ENCODE measurements around the gene MAB21L4. TPM values are rescaled to one million over a fixed set of nuclear protein-coding genes. Genes with fewer than 3 reads are reported as not detected.

Gene MAB21L4
- total RNA-seq, 1 experiment from 2014 or later: not detected

DNA sequence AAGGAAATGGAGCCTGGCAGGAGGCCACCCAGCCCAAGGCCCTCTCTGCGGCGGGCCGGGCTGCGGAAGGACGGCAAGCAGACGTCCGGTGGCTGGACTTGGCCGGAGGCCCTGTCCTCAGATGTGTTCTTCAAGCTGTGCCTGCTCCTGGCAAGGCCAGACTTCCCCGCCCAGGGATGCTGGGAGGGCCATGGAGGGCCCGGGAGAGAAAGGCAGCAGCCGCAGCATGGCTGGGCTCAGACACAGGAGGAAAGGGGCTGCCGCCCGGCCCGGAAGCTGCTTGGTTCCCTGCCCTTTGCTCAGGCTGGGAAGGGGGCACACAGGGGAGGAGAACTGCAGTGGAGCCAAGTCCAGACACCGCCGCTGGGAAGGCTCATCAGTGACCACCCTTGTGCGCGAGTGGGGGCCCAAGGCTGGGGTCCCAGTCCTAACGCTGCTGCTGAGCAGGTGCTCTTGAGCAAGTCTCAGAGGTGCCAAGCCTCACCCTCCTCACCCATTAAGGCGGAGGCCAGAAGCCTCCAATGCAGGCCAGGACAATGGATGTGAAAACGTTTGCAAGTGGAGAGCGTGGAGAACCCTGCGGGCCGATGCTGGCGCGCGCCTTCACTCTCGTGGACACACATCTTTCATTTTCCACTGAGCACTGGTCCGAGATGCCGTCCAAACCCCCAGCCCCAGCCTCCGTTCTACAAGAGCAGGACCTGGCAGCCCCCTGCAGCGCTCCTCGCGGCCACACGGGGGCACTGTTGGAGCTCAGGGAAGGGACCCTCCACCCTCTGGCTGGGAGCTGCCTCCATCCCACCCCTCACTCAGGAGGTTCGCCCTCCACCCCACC lies 18.1 kb upstream of the MAB21L4 start:
- in situ Hi-C loops (cut with HindIII; ENCODE audit: low sequenced_read_pairs): no loop called here
- DNase-seq (ENCODE audit: low spot score): peak; percentile 89

DNA sequence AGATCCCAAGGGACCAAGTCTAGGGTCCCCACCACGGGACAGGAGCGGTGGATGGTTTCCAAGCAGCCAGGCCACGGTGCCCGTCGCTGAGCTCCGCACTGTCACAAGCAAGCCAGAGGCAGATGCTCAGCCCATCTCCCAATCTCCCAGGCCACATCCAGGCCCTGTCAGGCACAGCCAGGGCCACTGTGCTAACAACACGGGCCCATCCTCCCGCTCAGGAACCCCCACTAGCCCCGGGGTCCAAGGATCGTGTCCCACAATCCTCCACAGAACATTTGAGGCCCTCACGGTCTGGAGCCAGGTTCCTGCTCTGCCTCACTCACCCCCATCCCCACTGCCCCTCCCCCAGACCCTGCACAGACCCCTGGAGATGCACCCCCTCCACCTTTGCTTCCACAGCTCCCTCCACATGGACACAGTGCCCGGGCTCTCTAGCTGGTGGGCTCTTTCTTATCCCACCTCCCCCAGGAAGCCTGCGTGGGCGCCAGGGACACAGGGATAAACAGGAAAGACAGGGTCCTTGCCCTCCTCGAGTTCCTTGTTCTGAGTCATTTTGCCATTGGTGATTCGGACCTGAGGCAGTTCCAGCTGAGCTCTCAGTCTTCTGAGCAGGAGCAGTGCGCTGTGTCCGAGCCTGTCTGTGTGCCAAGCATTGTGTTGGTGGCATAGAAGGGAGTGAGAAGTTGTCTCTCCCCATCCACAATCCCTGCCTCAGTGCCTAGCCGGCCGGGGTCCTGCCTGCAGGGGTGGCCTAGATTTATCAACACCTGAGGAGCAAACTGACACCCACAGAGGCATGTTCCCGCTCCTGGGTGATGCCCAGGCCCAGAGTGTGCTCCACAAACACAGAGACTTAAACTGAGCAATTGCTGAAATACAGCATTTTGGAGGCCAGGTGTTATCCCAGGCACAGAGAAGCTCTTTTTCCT lies 17.2 kb upstream of the MAB21L4 start:
- DNase-seq (ENCODE audit: low spot score): no peak
- in situ Hi-C loops (cut with HindIII; ENCODE audit: low sequenced_read_pairs): no loop called here

DNA sequence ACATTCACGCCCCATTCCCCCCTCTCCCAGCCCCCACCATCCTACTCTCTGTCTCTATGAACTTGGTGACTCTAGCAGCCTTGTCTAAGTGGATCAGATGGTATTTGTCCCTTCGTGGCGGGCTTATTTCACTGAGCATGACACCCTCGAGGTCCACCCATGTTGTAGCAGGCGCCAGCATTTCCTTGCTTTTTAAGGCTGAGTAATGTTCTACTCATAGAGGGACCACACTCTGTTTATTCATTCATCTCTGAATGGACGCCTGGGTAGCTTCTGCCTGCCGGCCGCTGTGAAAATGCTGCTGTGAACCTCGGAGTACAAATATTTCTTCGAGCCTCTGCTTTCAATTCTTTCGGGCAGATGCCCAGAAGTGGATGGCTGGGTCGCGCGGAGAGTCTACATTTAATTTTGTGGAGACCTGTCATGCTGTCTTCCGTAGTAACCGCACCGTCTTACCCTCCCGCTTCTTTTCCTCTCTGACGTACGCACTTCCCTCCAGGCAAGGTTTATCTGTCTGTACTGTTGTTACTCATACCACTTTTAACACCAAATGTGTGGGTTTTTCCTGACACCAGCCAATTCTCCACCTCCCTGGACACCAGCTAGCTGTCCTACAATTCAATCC lies 15.8 kb upstream of the MAB21L4 start:
- no peak for DNase-seq (ENCODE audit: low spot score)
- in situ Hi-C loops (cut with HindIII; ENCODE audit: low sequenced_read_pairs): no loop called here

DNA sequence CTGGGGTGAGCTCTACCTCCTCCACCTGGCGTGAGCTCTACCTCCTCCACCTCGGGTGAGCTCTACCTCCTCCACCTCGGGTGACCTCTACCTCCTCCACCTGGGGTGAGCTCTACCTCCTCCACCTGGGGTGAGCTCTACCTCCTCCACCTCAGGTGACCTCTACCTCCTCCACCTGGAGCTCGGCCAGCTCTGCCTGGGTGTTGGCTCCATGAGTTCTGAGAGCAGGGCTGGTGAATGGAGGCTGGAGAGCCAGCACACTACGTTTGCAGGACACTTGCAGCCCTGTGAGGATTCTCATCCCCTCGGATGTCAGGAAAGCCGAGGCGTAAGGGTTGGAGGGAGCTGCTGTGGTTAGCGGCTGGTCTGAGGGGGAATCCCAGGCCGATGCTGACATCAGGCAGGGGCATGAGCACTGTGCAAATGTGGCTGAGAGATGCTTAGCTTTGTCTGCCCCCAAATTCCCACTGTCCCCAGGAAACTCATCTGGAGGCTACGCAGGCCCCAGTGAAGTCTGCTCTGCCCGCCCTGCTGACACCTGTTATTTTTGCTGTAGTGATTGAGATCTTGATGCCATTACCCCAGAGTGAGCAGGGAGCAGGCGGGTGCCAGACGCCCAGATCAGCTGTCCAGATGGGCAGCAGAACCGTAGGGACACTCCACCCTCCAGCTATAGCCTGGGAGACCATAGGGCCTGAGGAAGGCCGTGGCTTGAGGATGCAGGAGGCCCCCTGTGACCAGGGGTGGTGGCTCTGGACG lies 13.4 kb upstream of the MAB21L4 start:
- in situ Hi-C loops (cut with HindIII; ENCODE audit: low sequenced_read_pairs): no loop called here
- DNase-seq (ENCODE audit: low spot score): no peak

DNA sequence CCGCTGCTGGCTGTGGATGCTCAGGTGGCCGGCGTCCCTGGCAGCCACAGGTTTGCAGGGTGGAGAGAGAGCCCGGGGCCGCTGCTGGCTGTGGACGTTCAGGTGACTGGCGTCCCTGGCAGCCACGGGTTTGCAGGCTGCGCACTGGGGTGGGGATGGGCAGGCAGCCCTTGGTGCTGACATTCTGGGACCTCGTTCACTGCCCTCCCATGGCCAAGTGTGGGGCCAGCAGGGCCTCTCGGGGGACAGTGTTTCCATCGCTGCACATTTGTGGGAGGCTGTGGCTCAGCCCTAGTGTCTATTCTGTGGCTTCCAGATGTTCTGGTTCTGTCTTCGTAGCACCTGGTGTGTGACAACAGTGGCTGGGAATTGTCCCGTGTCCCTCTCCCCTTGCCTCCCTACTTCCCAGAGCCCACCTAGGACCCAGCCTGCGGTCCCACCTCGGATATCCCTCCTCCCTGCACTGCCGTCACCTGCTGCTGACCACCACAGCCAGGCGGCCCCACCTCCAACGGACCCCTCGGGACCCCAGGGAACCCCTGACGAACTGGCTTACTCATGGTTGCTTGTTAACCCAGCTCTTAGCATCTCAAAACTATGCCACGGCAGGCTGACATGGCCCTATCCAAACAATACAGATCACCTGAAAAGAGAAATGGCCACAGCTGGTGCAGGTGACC lies 11.1 kb upstream of the MAB21L4 start:
- in situ Hi-C loops (cut with HindIII; ENCODE audit: low sequenced_read_pairs): no loop called here
- no peak for DNase-seq (ENCODE audit: low spot score)

DNA sequence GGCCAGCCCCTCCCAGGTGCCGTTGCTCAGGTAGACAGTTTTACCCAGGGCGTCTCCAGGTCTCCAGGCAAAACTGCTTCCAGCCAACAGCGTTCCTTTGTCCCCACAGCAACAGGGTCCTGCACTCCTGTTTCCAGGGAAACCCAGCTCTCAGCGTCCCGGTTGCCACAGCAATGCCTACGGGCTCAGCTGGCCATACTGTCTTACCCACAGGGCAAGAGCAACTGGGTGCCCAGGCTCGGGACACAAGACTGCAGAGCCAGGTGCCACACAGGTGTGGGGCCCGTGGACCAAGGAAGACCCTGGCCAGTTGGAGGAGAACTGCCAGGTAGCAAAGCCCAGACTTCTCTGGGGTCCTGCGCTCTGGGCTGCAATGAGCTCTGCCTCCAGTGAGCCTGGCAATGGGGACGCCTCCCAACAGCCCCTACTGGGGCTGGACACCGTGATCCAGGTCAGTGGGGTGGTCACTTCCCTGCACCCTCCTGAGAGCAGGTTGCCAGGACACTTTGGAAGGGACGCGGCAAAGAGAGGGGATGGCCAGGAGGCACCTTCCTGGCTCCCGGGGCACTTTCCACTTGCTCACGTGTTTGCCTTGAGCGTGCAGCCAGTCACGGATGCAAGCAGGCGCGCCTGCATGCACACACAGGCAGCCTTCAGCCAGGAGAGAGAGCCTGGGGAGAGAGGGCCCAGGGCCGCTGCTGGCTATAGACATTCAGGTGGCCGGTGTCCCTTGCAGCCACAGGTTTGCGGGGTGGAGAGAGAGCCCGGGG lies 10.4 kb upstream of the MAB21L4 start, which contains the start of gene CROCC2:
CROCC2 (plus strand) TSS at position 196 of the 770 bp plus-strand sequence; CDS start at position 374, 178 bp downstream.
- in situ Hi-C loops (cut with HindIII; ENCODE audit: low sequenced_read_pairs): no loop called here
- peak; percentile 26 for DNase-seq (ENCODE audit: low spot score)

DNA sequence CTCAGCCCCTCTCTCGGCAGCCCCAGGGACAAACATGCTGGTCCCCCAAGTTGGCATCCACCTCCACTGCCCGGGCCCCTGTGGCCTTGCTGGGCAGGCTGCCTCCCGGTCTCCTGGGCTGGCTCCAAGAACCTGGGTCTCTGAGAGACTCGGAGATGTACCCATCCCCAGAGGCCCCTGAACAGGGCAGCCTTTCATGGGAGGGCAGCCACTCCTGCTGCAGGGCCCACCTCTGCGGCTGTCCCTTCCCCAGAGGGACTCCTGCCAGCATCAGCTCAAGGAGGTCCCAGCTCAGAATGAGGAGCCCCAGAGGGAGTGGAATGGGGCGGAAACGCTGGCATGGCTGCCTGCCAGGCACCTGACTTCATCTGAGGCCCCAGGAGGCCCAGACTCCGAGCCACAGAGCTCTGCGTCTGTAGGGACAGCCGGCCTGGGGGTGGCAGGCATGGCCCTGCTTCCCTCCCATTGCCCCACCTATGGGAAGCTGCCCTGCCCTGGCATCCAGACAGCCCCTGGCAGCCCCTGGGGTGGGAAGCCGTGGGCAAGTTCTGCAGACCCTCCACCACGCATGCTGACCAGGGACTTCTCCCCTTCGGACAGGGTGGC lies 9.3 kb upstream of the MAB21L4 start:
- in situ Hi-C loops (cut with HindIII; ENCODE audit: low sequenced_read_pairs): no loop called here

DNA sequence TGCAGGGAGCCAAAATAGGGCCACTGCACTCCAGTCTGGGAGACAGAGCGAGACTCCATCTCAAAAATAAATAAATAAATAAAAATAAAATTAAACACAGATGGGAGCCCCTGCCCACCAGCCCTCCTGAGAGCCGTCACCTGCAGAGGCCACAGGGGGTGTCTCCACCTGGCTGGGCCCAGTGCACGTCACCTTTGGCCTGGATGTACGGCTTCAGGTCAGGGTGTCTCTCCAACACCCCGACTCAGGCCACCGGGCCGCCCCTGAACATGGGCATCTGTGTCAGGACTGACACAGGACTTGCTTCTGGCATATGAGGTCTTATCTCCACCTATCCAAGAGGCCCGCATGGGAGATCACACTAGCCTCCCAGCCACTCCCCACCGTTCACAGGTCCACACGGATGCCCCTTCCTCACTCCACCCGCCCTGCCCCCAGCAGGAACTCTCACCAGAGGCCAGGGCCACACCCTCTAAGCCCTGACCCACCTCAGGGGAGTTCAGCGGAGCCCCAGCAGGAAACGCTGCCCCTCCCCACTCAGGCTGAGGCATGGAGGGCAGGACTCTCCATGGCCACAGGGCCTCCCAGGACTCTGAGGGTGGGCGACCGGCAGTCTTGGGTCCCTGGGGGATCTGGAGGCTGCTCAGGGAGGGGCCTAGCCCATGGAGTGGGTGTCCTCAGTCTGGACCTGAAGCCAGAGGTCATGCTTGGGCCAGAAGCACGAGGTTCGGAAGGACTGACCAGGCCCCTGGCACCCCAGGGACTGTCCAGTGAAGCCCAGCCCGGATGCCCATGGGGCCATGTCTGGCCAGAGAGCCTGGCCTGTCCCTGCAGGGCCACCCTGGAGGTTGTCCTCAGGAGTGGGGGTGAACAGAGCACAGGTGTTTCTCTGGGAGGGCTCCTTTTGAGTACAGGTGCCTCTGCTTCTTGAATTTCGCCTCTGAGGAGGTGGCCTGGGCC lies 8.5 kb upstream of the MAB21L4 start:
- no peak for DNase-seq (ENCODE audit: low spot score)

More for the DNA sequence above, 9.3 kb upstream of the MAB21L4 start:
- no peak for DNase-seq (ENCODE audit: low spot score)

DNA sequence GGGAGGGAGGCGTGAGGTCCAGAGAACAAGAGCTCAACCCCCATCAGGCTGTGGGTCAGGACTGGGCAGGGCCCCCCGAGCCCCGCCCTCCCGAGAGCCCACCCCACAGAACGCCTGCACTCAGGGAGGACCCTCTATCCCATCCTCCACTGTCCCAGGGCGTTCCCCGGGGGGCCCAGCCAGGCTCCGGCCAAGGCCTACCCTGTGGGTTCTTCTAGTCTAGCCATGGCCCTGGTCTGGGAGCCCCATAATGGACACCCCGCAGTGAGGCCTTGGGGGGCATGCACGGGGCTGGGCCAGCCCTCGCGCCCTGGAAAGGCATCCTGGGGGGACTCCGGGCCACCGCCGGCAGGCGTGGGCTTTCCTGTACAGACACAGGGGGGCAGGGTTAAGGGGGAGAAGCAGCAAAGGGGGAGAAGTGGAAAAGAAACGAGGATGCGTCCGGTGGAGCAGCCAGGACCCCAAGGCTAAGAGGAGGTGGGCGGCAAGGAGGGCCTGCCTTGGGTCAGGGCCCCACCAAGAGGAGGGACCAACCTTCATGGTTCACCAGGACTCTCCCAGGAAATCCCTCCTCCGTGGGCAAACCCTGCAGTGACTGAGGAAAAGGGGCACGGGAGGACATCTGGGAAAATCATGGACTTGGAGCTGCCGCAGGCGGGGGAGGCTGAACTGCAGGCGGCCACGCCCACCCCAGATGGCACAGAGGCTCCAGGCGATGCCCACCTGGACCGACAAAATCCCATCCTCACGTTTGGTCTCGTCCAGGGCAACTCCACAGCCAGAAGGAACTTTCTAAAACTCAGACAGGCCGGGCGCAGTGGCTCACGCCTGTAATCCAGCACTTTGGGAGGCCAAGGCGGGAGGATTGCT lies 7.5 kb upstream of the MAB21L4 start:
- no peak for DNase-seq (ENCODE audit: low spot score)
- in situ Hi-C loops (cut with HindIII; ENCODE audit: low sequenced_read_pairs): no loop called here

More for the DNA sequence above, 8.5 kb upstream of the MAB21L4 start:
- in situ Hi-C loops (cut with HindIII; ENCODE audit: low sequenced_read_pairs): no loop called here

DNA sequence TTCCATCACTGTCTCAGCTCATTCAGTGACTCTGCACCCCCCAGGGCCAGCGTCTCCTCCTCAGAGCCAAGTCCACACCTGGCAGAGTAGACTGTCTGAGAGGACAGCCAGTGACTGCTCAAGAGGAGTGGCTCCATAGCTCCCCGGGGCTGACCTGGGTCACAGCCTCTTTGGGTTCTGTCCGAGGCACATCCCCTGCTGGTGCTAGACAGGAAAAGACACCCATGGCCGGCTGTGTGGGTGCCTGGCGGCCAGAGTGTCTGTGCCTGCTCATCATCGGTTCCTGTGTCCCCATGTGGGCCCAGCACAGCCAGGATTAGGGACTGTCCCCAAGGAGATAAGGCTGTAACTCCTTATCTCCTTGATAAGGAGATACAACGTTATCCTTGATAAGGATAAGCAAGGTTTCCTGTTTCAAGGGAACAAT lies 6.7 kb upstream of the MAB21L4 start:
- in situ Hi-C loops (cut with HindIII; ENCODE audit: low sequenced_read_pairs): no loop called here
- no peak for DNase-seq (ENCODE audit: low spot score)

DNA sequence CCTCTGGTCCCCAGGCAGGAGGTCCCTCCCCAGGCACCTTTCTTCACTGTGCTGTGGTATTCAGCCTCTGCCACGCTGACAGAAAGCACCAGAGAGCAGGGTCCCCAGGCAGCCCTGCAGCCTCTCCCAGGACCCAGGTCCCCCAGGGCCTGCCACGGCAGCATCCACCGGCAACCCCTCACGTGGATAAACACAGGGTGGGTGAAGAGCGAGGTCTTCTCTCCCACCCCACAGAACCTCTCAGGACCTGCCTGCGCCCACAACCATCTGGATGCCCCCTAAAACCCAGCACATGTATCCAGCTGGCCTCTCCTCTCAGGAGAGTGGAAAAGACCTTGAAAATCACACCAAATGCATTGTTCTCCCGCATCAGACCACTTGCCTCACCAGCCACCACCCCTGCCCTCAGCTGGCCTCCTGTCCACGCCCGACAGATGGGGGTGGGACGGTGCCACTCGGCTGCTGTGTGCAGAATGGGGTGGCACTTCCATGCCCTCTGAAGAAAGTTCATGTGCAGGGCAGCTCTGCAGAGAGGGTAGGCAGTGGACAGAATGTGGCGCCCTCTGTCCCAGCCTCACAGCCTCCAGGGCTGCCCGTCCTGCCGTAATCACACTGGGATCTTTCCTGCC lies 6.1 kb upstream of the MAB21L4 start:
- in situ Hi-C loops (cut with HindIII; ENCODE audit: low sequenced_read_pairs): no loop called here
- no peak for DNase-seq (ENCODE audit: low spot score)

DNA sequence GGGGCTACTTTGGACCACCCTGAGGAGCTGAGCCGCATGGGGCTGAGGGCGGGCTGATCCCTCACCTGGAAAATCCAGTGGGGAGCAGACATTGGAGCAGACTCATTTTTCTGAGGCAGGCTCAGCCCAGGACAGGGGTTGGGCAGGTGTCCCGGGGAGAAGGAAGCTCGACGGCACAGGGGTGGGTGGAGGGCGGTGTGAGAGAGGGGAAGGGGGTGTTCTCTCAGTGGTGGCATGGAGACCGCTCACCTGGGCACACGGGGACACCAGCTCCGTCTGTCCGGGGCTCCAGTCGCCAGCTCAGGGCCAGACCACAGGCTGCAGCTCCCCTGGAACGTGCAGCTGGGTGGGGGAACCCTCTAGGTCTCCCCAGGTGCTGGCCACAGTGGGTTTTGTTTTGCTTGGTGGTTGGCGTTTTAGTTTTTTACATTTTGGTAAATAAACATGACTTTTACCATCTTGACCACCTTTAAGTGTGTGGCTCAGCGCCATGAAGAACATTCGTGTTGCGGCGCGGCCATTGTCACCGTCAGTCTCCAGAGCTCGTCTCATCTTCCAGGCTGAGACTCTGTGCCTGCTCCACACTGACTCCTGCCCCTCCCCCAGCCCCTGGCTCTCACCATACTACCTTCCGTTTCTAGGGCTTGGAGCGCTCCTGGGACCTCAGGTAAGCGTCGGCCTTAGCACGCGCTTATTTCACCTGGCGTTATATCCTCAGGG lies 4.3 kb upstream of the MAB21L4 start:
- in situ Hi-C loops (cut with HindIII; ENCODE audit: low sequenced_read_pairs): no loop called here

DNA sequence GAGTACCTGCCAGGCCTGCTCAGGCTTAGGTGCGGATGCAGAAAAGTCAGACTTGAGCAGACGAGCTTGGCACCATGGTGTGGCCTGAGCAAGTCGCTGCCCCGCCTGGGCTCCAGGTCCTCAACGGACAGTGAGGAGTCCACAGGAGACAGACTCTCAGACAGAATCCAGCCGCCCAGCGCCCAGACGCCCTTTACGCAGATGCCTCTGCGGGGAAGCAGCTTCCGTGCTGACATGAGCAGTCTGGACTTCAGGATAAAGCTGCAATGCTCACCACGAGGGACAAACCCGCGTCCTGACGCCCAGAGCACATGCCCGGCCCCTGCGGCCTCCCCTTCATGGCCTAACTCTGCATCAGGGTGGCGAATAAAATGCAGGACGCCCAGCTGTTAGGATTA lies 3.5 kb upstream of the MAB21L4 start:
- no peak for DNase-seq (ENCODE audit: low spot score)
- in situ Hi-C loops (cut with HindIII; ENCODE audit: low sequenced_read_pairs): no loop called here

More for the DNA sequence above, 4.3 kb upstream of the MAB21L4 start:
- DNase-seq (ENCODE audit: low spot score): no peak

DNA sequence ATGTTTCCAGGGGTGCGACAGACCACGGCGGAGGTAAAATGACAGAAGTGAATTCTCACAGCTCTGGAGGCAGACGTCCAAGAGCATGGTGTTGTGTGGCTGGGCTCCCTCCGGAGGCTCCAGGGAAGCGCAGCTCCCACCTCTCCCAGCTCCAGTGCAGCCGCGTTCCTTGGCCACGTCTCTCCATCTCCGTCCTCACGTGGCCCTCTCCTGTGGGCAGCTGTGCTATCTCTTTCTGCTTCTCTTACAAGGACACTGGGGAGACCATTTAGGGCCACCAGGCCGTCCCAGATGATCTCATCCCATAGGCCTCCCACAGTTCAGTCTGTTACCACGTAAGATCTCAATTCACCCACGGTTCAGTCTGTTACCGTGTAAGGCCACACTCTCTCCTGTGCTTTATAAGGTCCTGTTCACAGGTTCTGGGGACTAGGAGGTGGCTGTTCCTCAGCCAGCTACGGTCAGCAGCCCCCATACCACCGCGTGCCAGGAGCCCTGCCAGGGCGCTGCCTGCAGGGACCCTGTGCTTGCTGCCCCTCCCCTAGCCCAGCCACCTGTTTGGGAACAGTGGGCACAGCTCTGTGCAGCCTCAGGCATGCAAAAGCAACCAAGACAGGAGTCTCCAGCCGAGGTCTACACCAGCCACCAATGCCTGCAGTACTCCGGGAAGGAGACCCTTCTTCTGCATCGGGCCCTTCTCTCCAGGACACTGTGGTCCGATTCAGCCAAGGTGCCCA lies 2.9 kb upstream of the MAB21L4 start:
- DNase-seq (ENCODE audit: low spot score): no peak
- in situ Hi-C loops (cut with HindIII; ENCODE audit: low sequenced_read_pairs): no loop called here

Data from G401 (cell line).